Retinal pigment epithelial cell (primary cell): ENCODE data around the gene ARL6IP4.

Source experiments
- DNase-seq: peaks from one replicate; pipeline ENCODE4 v3.0.0-alpha.2; 2010; ENCODE audit warnings: low read depth
- H3K4me3 ChIP-seq: 2 replicates; pipeline ENCODE4 v1.5.1; 2011; ENCODE audit warnings: mild to moderate bottlenecking, low read length, control low read depth, moderate library complexity
- TF ChIP-seq, protein P1 (sequence below): conservative IDR thresholded peaks from 2 replicates; pipeline ENCODE4 v1.5.1; 2011; ENCODE audit warnings: low read depth, low read length, control low read depth, inconsistent platforms

Gene ARL6IP4

DNA sequence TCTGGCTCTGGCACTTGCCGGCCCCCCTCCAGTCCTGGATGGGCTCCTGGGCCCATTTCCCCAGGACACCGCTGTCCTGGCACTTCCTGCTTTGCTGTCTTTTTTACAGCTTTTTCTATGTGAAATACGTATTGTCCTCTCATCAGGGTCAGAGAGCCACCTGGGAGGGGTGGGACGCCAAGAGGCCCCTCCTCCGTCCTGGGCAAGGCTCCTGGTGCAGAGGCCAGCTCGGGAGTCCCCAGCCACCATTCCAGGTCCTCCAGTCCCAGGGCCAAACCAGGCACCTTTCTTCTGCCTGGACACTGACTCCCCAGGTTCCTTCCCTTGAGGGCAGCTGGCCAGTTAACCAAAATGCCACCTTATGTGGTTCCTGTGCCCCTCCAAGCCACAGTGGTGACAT lies 22.8 kb downstream of the ARL6IP4 start:
- no peak overlapping the region for H3K4me3 ChIP-seq
- TF ChIP-seq, protein P1, sequence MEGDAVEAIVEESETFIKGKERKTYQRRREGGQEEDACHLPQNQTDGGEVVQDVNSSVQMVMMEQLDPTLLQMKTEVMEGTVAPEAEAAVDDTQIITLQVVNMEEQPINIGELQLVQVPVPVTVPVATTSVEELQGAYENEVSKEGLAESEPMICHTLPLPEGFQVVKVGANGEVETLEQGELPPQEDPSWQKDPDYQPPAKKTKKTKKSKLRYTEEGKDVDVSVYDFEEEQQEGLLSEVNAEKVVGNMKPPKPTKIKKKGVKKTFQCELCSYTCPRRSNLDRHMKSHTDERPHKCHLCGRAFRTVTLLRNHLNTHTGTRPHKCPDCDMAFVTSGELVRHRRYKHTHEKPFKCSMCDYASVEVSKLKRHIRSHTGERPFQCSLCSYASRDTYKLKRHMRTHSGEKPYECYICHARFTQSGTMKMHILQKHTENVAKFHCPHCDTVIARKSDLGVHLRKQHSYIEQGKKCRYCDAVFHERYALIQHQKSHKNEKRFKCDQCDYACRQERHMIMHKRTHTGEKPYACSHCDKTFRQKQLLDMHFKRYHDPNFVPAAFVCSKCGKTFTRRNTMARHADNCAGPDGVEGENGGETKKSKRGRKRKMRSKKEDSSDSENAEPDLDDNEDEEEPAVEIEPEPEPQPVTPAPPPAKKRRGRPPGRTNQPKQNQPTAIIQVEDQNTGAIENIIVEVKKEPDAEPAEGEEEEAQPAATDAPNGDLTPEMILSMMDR: no peak
- no peak for DNase-seq

DNA sequence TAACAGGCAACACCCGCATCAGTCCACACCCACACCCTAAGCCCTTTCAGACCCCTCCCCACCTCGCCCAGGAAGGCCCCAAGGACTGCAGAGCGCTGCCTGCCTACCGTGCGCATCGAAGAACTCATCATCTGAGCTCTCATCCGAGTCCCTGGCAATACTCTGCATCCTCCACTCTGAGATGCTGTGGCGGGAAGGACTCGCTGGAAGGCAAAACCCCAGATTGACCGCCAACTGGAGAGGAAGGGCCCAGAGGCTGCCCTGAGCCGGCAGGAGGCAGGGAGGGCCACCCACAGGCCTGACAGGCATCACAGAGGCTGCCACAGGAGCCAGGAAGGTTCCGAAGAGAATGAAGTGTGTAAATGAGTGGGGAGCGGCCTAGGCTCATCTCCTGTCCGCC lies 23.8 kb downstream of the ARL6IP4 start:
- DNase-seq: no peak
- TF ChIP-seq, protein P1: no peak
- no peak overlapping the region for H3K4me3 ChIP-seq

DNA sequence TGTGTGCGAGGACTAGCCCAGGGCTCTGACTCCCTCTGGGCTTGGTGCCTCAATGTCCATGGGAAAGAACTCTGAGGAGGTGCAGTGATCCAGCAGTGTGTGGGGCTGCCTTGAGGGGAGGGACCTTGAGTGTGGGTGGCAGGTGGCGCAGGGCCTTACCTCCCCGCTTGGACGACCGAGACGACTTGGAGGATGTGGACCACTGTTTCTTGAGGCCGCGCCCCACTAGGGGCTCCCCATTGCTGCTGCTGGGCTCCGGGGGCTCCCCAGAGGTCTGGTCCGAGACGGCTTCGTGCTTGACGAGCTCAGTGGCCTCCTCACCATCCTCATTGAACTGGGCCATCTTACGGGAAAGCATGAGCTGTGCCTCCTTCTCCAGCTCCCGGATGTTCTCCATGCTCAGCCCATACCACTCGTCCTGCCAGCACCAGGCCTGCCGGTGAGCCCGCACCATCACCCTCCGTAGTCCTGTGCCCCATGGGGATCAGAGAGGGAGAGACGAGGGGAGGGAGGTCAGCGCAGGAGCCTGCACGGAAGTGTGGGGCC lies 24.7 kb downstream of the ARL6IP4 start:
- TF ChIP-seq, protein P1: no peak
- DNase-seq: no peak
- H3K4me3 ChIP-seq: no peak overlapping the region

DNA sequence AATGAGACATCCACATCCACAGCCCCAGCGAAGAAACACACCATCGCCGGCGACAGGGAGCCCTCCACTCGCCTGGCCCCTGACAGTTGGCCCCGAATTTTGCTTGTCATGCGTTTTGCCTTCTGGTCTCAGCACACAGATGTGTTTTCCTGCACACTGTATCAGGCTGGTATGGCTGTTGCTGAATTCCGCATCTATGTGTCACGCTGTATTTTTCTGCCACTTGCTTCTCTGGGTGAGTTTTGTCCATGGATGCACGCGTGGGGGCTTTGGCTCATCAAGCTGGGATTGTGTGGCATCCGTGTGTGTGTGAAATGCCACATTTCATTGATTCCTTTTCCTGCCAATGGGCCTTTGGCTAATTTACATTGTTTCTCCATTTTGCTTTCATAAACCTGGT lies 26.5 kb downstream of the ARL6IP4 start:
- DNase-seq: no peak
- no peak overlapping the region for H3K4me3 ChIP-seq
- TF ChIP-seq, protein P1: no peak

DNA sequence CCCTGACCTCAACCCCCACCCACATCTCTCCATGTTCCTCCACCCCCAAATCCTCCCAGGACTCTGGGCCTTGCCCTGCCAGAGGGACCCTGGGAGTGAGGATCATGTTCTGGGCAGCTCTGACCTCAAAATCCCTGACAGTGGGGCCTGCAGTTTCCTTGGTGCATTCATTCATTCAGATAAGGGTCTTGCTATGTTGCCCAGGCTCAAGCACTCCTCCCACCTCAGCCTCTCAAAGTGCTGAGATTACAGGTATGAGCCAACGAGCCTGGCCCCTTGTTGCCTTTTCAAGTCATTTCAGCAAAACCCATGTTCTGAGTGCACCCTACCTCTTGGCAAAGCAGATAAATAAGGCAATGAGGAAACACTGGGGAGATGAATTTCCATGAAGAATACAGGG lies 29.6 kb downstream of the ARL6IP4 start:
- H3K4me3 ChIP-seq: no peak overlapping the region
- DNase-seq: no peak
- TF ChIP-seq, protein P1: no peak

DNA sequence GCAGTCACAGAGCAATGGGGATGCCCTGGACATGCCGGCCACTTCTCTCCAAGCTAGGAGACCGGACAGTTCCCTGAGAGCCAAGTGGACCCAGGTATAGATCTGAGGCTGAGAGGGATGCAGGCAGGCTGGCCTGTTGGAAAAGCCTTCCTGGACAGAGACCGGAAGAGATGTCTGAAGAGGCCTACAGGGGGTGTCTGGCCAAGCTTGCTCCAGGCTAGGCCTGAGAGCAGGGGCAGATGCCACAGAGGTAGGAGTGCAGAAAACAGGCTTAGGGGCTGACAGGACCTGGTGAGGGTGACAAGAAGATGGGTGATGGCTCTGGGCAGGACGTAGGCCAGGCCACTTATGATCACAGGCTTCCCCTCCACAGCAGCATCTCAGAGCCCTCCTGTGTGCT lies 30.2 kb downstream of the ARL6IP4 start:
- no peak for DNase-seq
- TF ChIP-seq, protein P1: no peak
- no peak overlapping the region for H3K4me3 ChIP-seq

DNA sequence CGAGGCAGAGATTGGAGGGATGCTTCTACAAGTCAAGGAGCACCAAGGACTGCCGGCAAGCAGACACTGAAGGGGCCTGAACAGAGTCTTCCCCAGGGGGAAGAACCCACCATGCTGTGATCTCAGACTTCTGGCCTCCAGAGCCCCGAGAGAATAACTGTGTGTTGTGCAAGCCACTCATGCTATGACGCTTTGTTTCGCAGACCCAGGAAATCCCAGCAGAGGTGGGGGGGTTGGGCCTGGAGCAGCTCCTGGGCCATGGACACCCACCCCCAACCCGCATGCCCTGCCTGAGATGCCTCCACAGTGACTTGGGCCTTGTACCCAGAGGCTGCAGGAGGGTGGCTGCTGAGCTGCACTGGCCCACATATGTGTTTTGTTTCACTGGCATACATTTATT lies 31.2 kb downstream of the ARL6IP4 start:
- DNase-seq: no peak
- no peak overlapping the region for H3K4me3 ChIP-seq
- TF ChIP-seq, protein P1: no peak
